ENCODE measurements around the gene GRIK2.

GRCh38 chr6:101572627-101573026, 179.1 kb downstream of the GRIK2 start:
- TF ChIP-seq, protein P1, sequence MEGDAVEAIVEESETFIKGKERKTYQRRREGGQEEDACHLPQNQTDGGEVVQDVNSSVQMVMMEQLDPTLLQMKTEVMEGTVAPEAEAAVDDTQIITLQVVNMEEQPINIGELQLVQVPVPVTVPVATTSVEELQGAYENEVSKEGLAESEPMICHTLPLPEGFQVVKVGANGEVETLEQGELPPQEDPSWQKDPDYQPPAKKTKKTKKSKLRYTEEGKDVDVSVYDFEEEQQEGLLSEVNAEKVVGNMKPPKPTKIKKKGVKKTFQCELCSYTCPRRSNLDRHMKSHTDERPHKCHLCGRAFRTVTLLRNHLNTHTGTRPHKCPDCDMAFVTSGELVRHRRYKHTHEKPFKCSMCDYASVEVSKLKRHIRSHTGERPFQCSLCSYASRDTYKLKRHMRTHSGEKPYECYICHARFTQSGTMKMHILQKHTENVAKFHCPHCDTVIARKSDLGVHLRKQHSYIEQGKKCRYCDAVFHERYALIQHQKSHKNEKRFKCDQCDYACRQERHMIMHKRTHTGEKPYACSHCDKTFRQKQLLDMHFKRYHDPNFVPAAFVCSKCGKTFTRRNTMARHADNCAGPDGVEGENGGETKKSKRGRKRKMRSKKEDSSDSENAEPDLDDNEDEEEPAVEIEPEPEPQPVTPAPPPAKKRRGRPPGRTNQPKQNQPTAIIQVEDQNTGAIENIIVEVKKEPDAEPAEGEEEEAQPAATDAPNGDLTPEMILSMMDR (IDR thresholded peaks at IDR 0.05): no peak
- TF ChIP-seq POLR2A (IDR thresholded peaks at IDR 0.05; ENCODE audit: low read depth): no peak
- TF ChIP-seq EP300 (IDR thresholded peaks at IDR 0.05): no peak

Data from esophagus muscularis mucosa (tissue), 4 donors.